MM.1S (cell line): ENCODE measurements around the gene ANKRD13A.

Source experiments
- EZH2 ChIP-seq: fragments of 300-600 bp; sonication (generic); optimal IDR thresholded peaks from 2 replicates; pipeline ENCODE3; 2017; ENCODE audit warnings: low read depth, mild to moderate bottlenecking, antibody characterized with exemption, low read length, mixed read lengths
- EZH2phosphoT487 ChIP-seq: fragments of 300-600 bp; sonication (generic); IDR thresholded peaks from 2 replicates; pipeline ENCODE4 v1.6.1; 2018; ENCODE audit warnings: antibody characterized with exemption, low read length
- TF ChIP-seq, protein P1 (sequence below): fragments of 300-600 bp; sonication (generic); IDR thresholded peaks from 2 replicates; pipeline ENCODE4 v1.5.1; 2016; ENCODE audit warnings: antibody characterized with exemption, low read length, mixed read lengths

DNA sequence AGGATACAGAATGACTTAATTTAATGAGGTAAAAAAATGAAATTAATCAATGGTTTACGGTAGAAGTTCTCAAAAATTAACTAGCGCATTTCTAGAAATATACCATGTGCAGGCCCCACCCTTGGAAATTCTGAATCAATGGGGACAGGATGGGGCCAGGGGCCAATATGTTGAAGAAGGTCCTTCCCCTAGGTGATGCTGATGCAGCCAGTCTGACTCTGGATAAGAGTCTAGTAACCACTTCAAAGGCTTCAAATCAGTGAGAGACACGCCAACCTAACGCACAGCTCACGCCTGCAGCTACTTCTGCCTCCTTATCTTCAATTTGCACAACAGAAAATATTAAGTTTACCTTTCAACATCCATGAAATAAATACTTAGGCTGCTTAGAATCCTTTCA lies 17.9 kb upstream of the ANKRD13A start:
- TF ChIP-seq, protein P1, sequence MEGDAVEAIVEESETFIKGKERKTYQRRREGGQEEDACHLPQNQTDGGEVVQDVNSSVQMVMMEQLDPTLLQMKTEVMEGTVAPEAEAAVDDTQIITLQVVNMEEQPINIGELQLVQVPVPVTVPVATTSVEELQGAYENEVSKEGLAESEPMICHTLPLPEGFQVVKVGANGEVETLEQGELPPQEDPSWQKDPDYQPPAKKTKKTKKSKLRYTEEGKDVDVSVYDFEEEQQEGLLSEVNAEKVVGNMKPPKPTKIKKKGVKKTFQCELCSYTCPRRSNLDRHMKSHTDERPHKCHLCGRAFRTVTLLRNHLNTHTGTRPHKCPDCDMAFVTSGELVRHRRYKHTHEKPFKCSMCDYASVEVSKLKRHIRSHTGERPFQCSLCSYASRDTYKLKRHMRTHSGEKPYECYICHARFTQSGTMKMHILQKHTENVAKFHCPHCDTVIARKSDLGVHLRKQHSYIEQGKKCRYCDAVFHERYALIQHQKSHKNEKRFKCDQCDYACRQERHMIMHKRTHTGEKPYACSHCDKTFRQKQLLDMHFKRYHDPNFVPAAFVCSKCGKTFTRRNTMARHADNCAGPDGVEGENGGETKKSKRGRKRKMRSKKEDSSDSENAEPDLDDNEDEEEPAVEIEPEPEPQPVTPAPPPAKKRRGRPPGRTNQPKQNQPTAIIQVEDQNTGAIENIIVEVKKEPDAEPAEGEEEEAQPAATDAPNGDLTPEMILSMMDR: no peak
- TF ChIP-seq EZH2phosphoT487 (no peak), EZH2 (no peak)
